BLaER1 (cell line): ENCODE results near the gene KIFC3.
A peak's percentile ranks its signal among the peaks of the same experiment; 100 is the strongest.
"Not testable (repeated sequence)": the region's sequence is repeated elsewhere in the genome, so short reads cannot be mapped to it uniquely, and the experiment has no call there.

Source experiments
- H3K27ac ChIP-seq: shearing (Covaris generic); formaldehyde crosslinking; 2 replicates; pipeline ENCODE4 v1.8.1; 2022
- H3K27me3 ChIP-seq: shearing (Covaris generic); formaldehyde crosslinking; 2 replicates; pipeline ENCODE4 v1.8.1; 2022
- H3K36me3 ChIP-seq: shearing (Covaris generic); formaldehyde crosslinking; 2 replicates; pipeline ENCODE4 v1.8.1; 2022
- H3K4me1 ChIP-seq: shearing (Covaris generic); formaldehyde crosslinking; 2 replicates; pipeline ENCODE4 v1.8.1; 2022
- H3K4me2 ChIP-seq: shearing (Covaris generic); formaldehyde crosslinking; 2 replicates; pipeline ENCODE4 v1.8.1; 2022
- H3K4me3 ChIP-seq: shearing (Covaris generic); formaldehyde crosslinking; 2 replicates; pipeline ENCODE4 v1.8.1; 2022
- H3K9ac ChIP-seq: shearing (Covaris generic); formaldehyde crosslinking; 2 replicates; pipeline ENCODE4 v1.8.1; 2022
- H3K9me3 ChIP-seq: shearing (Covaris generic); formaldehyde crosslinking; 2 replicates; pipeline ENCODE4 v1.8.1; 2022
- H4K20me1 ChIP-seq: shearing (Covaris generic); formaldehyde crosslinking; 2 replicates; pipeline ENCODE4 v1.8.1; 2022
- Cebpa-rat ChIP-seq: shearing (Covaris generic); IDR thresholded peaks from 2 replicates; pipeline ENCODE4 v1.8.1; 2022

KIFC3 gene

GRCh38 chr16:57814896-57815295 is 12.6 kb upstream of the KIFC3 start:
- H3K27ac ChIP-seq = no peak overlapping the region
- H3K4me1 ChIP-seq = peaks cover 29% of the 10 kb centered on the region
- H3K27me3 ChIP-seq = no peaks in the 10 kb centered on the region
- H4K20me1 ChIP-seq = no peaks in the 10 kb centered on the region
- H3K9ac ChIP-seq = no peak overlapping the region
- no peak for TF ChIP-seq Cebpa-rat
- H3K4me3 ChIP-seq = no peak overlapping the region
- no peak overlapping the region for H3K4me2 ChIP-seq
- H3K36me3 ChIP-seq = no peaks in the 10 kb centered on the region
- H3K9me3 ChIP-seq = no peaks in the 10 kb centered on the region

GRCh38 chr16:57813466-57813865 is 11.2 kb upstream of the KIFC3 start:
- no peaks in the 10 kb centered on the region for H3K27me3 ChIP-seq
- no peak overlapping the region for H3K9ac ChIP-seq
- no peaks in the 10 kb centered on the region for H3K9me3 ChIP-seq
- H3K27ac ChIP-seq = no peak overlapping the region
- H4K20me1 ChIP-seq = no peaks in the 10 kb centered on the region
- peaks cover 42% of the 10 kb centered on the region for H3K4me1 ChIP-seq
- H3K36me3 ChIP-seq = no peaks in the 10 kb centered on the region
- no peak overlapping the region for H3K4me2 ChIP-seq
- H3K4me3 ChIP-seq = no peak overlapping the region
- no peak for TF ChIP-seq Cebpa-rat

GRCh38 chr16:57811340-57811739 is 9.0 kb upstream of the KIFC3 start:
- not testable (repeated sequence) for H3K9ac ChIP-seq, H3K4me3 ChIP-seq, H3K4me2 ChIP-seq, H3K27ac ChIP-seq, H3K9me3 ChIP-seq, H3K27me3 ChIP-seq, H4K20me1 ChIP-seq, H3K36me3 ChIP-seq
- H3K4me1 ChIP-seq = peaks cover 58% of the 10 kb centered on the region

GRCh38 chr16:57810197-57811031 is 8.1 kb upstream of the KIFC3 start:
- Histone ChIP-seq H3K4me3 (no peak overlapping the region), H3K27me3 (no peaks in the 10 kb centered on the region), H3K27ac (peak overlapping the region; percentile 39; the same call in 1 of the 2 replicates), H3K4me1 (peaks cover 50% of the 10 kb centered on the region), H3K9me3 (no peaks in the 10 kb centered on the region), H3K4me2 (peak overlapping the region; percentile 67), H3K36me3 (no peaks in the 10 kb centered on the region), H3K9ac (no peak overlapping the region; the same call in 1 of the 2 replicates), H4K20me1 (no peaks in the 10 kb centered on the region)
- TF ChIP-seq Cebpa-rat = no peak

- peak overlapping the region; percentile 39; the same call in 1 of the 2 replicates for H3K27ac ChIP-seq
- no peaks in the 10 kb centered on the region for H3K27me3 ChIP-seq
- H3K9ac ChIP-seq = no peak overlapping the region; the same call in 1 of the 2 replicates
- H3K4me1 ChIP-seq = peaks cover 50% of the 10 kb centered on the region
- peak overlapping the region; percentile 67 for H3K4me2 ChIP-seq
- H3K4me3 ChIP-seq = no peak overlapping the region
- no peaks in the 10 kb centered on the region for H4K20me1 ChIP-seq
- no peaks in the 10 kb centered on the region for H3K36me3 ChIP-seq
- TF ChIP-seq Cebpa-rat = no peak
- H3K9me3 ChIP-seq = no peaks in the 10 kb centered on the region
Observed at GRCh38 chr16:57809276-57810196, 7.2 kb upstream of the KIFC3 start.

GRCh38 chr16:57808589-57809228 is 6.4 kb upstream of the KIFC3 start:
- no peaks in the 10 kb centered on the region for H3K27me3 ChIP-seq
- no peaks in the 10 kb centered on the region for H4K20me1 ChIP-seq
- no peak for TF ChIP-seq Cebpa-rat
- no peaks in the 10 kb centered on the region for H3K36me3 ChIP-seq
- no peak overlapping the region for H3K9ac ChIP-seq
- H3K27ac ChIP-seq = no peak overlapping the region
- H3K4me2 ChIP-seq = peak overlapping the region; percentile 67
- peaks cover 56% of the 10 kb centered on the region for H3K4me1 ChIP-seq
- no peak overlapping the region for H3K4me3 ChIP-seq
- H3K9me3 ChIP-seq = no peaks in the 10 kb centered on the region

GRCh38 chr16:57807968-57808528 is 5.8 kb upstream of the KIFC3 start:
- Histone ChIP-seq H3K27ac (no peak overlapping the region), H4K20me1 (no peaks in the 10 kb centered on the region), H3K9me3 (no peaks in the 10 kb centered on the region), H3K9ac (no peak overlapping the region), H3K36me3 (no peaks in the 10 kb centered on the region), H3K4me3 (no peak overlapping the region), H3K4me1 (peaks cover 62% of the 10 kb centered on the region), H3K4me2 (peak overlapping the region; percentile 29), H3K27me3 (no peaks in the 10 kb centered on the region)
- TF ChIP-seq Cebpa-rat = no peak

- Histone ChIP-seq H3K9me3 (no peaks in the 10 kb centered on the region), H4K20me1 (no peaks in the 10 kb centered on the region), H3K4me3 (no peak overlapping the region), H3K36me3 (no peaks in the 10 kb centered on the region), H3K27ac (no peak overlapping the region), H3K4me1 (peaks cover 69% of the 10 kb centered on the region), H3K4me2 (peak overlapping the region; percentile 29; the same call in 1 of the 2 replicates), H3K9ac (no peak overlapping the region), H3K27me3 (no peaks in the 10 kb centered on the region)
- TF ChIP-seq Cebpa-rat = no peak
Observed at GRCh38 chr16:57807252-57807967, 5.1 kb upstream of the KIFC3 start.

GRCh38 chr16:57805176-57805575 is 2.9 kb upstream of the KIFC3 start:
- H3K9me3 ChIP-seq = no peaks in the 10 kb centered on the region
- no peak overlapping the region for H3K4me3 ChIP-seq
- no peak overlapping the region for H3K9ac ChIP-seq
- no peak for TF ChIP-seq Cebpa-rat
- H3K4me2 ChIP-seq = no peak overlapping the region
- no peak overlapping the region for H3K27ac ChIP-seq
- H3K4me1 ChIP-seq = peaks cover 78% of the 10 kb centered on the region
- no peaks in the 10 kb centered on the region for H3K27me3 ChIP-seq
- H4K20me1 ChIP-seq = no peaks in the 10 kb centered on the region
- no peaks in the 10 kb centered on the region for H3K36me3 ChIP-seq
